ENCODE results near the gene FBXO36. TPM values are rescaled to one million over a fixed set of nuclear protein-coding genes. Genes with fewer than 3 reads are reported as not detected.

FBXO36 gene
- total and polyA plus RNA-seq, 2 of the 8 experiments (the other 6 are each of a cell fraction or from before 2014, with no cell fraction given): 3.4 TPM

DNA sequence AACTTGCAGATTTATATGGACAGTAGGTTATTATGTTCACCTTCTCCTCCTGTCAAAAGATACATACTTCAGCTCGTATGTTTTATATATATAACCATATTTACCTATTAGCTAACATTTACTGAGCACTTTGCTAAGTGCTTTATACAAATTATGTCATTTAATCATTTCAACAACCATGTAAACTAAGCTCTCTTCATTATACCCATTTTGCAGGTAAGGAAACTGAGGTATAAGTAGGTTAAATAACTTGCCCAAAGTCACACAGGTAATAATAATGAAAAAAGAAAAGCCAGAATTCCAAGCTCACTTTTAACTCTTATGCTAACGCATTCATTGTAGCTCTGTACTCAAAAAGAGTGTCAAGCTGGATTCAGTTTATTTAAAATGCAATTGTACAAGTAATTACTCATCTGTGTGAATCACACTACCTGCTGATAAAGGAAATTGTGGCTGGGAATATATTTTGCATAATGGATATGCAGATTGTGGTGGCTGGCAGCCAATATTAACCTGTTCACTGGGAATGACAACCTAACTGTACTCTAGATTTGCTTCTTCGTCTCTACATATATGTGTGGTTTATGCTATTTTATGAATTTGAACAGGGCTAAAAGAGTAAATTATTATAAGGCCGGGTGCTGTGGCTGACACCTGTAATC is 125.8 kb downstream of the FBXO36 start:
- no peaks in the 10 kb centered on the region for H4K20me1 ChIP-seq (replicated peaks in 1 of 2; ENCODE audit: control insufficient read depth in 1 of 2, insufficient read depth in 2 of 2, low read length in 2 of 2)
- H2BK120ac ChIP-seq (replicated peaks; ENCODE audit: low read depth, low read length): no peak overlapping the region
- H3K27ac ChIP-seq (ENCODE audit: low read depth, low read length): no peak overlapping the region
- DNase-seq (ENCODE audit: low read depth in 1 of 2, low spot score in 2 of 2) (no peak), FAIRE-seq (no peak)
- H3K36me3 ChIP-seq (ENCODE audit: control insufficient read depth in 2 of 4, insufficient read depth in 4 of 4, low read length in 3 of 4): no peaks in the 10 kb centered on the region
- no peak overlapping the region for H2AK5ac ChIP-seq (ENCODE audit: low read depth, low read length)
- no peaks in the 10 kb centered on the region for H3K79me2 ChIP-seq (ENCODE audit: control insufficient read depth in 1 of 2, insufficient read depth in 2 of 2, low read length in 2 of 2)
- no peak overlapping the region for H4K5ac ChIP-seq (ENCODE audit: insufficient read length, low read depth, low read length)
- H3K23me2 ChIP-seq (ENCODE audit: low read depth, low read length): no peaks in the 10 kb centered on the region; the same call in 1 of the 2 replicates
- no peaks in the 10 kb centered on the region for H3K9me3 ChIP-seq (ENCODE audit: insufficient read depth in 2 of 2, low read depth in 1 of 2, low read length in 1 of 2)
- no peak overlapping the region for H2BK15ac ChIP-seq (ENCODE audit: low read length)
- no peak overlapping the region for H3K4ac ChIP-seq (replicated peaks; ENCODE audit: insufficient read length, low read depth, low read length)
- WGBS, 2 experiments (ENCODE audit: extremely low coverage in 1 of 2, insufficient coverage in 1 of 2, insufficient read length in 1 of 2, insufficient replicate concordance in 2 of 2, low coverage in 1 of 2, low lambda C conversion rate in 2 of 2, missing lambda C conversion rate in 1 of 2): 92% methylated on average over 4 of the region's 4 CpGs; no CpG with 5 or more reads in 1 of the 2 experiments
- H3K18ac ChIP-seq (ENCODE audit: extremely low read depth, low read length): no peak overlapping the region
- no peak overlapping the region for H2BK20ac ChIP-seq (ENCODE audit: low read length)
- no peak overlapping the region for H2BK5ac ChIP-seq (ENCODE audit: low read depth, low read length)
- H2BK12ac ChIP-seq (ENCODE audit: low read depth, low read length): no peak overlapping the region
- no peak overlapping the region for H3K4me3 ChIP-seq (ENCODE audit: extremely low read depth in 1 of 4, insufficient read depth in 2 of 4, low read depth in 3 of 4, low read length in 4 of 4)
- H4K8ac ChIP-seq (ENCODE audit: extremely low read depth, insufficient read depth, low read length): no peak overlapping the region
- no peaks in the 10 kb centered on the region for H3K79me1 ChIP-seq (ENCODE audit: low read depth, low read length)
- H3K14ac ChIP-seq (ENCODE audit: insufficient read length): no peak overlapping the region
- no peak overlapping the region for H4K91ac ChIP-seq (replicated peaks; ENCODE audit: insufficient read length, low read length)
- ChIA-PET CTCF (ENCODE audit: partially characterized antibody) (interaction anchor here (0.6 to 1.1 kb wide), 2 partner anchors 19 to 568 kb away, joined by 3 to 5 read pairs; no protein-coding TSS in a partner anchor), POLR2A (ENCODE audit: partially characterized antibody) (no interaction called here)
- H3K4me1 ChIP-seq (replicated peaks in 1 of 4; ENCODE audit: control insufficient read depth in 3 of 4, insufficient read depth in 4 of 4, low read length in 3 of 4): no peaks in the 10 kb centered on the region
- no peak overlapping the region for H3K9ac ChIP-seq (replicated peaks in 1 of 4; ENCODE audit: extremely low read depth in 1 of 4, low read depth in 3 of 4, low read length in 3 of 4)
- no peaks in the 10 kb centered on the region for H3K27me3 ChIP-seq (replicated peaks in 1 of 4; ENCODE audit: control insufficient read depth in 3 of 4, extremely low read depth in 1 of 4, insufficient read depth in 3 of 4, low read length in 3 of 4)
- no peak overlapping the region for H3K4me2 ChIP-seq (ENCODE audit: insufficient read depth in 1 of 2, low read depth in 2 of 2, low read length in 2 of 2)
- no peak overlapping the region for H2AFZ ChIP-seq (ENCODE audit: low read length)
- no peak overlapping the region for H3K23ac ChIP-seq (ENCODE audit: insufficient read length)
- no peak overlapping the region for H3K56ac ChIP-seq (replicated peaks; ENCODE audit: insufficient read length, low read depth, low read length)
- TF ChIP-seq CREB1 (IDR thresholded peaks at IDR 0.05) (no peak), BCL11A (IDR thresholded peaks at IDR 0.05; ENCODE audit: low read depth in 2 of 2, low read length in 2 of 2) (no peak), SIX5 (IDR thresholded peaks at IDR 0.05; ENCODE audit: low read depth, low read length) (no peak), CTBP2 (IDR thresholded peaks at IDR 0.05; ENCODE audit: borderline replicate concordance, insufficient read depth, insufficient read length, low read length) (no peak), SIN3A (conservative IDR thresholded peaks at IDR 0.05 in 1 of 2, IDR thresholded peaks at IDR 0.05 in 1 of 2; ENCODE audit: low read depth in 1 of 2, low read length in 2 of 2) (no peak), CHD2 (IDR thresholded peaks at IDR 0.05; ENCODE audit: low read length) (no peak), HDAC2 (IDR thresholded peaks at IDR 0.05; ENCODE audit: borderline replicate concordance in 1 of 2, low read depth in 2 of 2, low read length in 2 of 2) (no peak), POLR2A (IDR thresholded peaks at IDR 0.05; ENCODE audit: control extremely low read depth in 1 of 2, low read depth in 2 of 2, low read length in 2 of 2) (no peak), SP1 (IDR thresholded peaks at IDR 0.05; ENCODE audit: low read depth, low read length) (no peak)
- TF ChIP-seq, protein P1, sequence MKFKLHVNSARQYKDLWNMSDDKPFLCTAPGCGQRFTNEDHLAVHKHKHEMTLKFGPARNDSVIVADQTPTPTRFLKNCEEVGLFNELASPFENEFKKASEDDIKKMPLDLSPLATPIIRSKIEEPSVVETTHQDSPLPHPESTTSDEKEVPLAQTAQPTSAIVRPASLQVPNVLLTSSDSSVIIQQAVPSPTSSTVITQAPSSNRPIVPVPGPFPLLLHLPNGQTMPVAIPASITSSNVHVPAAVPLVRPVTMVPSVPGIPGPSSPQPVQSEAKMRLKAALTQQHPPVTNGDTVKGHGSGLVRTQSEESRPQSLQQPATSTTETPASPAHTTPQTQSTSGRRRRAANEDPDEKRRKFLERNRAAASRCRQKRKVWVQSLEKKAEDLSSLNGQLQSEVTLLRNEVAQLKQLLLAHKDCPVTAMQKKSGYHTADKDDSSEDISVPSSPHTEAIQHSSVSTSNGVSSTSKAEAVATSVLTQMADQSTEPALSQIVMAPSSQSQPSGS (IDR thresholded peaks at IDR 0.05; ENCODE audit: low read length): no peak
- TF ChIP-seq, protein P2, sequence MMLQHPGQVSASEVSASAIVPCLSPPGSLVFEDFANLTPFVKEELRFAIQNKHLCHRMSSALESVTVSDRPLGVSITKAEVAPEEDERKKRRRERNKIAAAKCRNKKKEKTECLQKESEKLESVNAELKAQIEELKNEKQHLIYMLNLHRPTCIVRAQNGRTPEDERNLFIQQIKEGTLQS (IDR thresholded peaks at IDR 0.05; ENCODE audit: insufficient read depth, low read depth, low read length): no peak
